Left ventricle myocardium inferior (tissue), 1 donor: ENCODE results near the gene EFNA2. TPM values are rescaled to one million over a fixed set of nuclear protein-coding genes. Genes with fewer than 3 reads are reported as not detected.
"Not testable (repeated sequence)": the region's sequence is repeated elsewhere in the genome, so short reads cannot be mapped to it uniquely, and the experiment has no call there.

Source experiments
- DNase-seq: peaks from one replicate; pipeline ENCODE4 v3.0.0-alpha.2; 2020
- H3K27ac ChIP-seq: fragments of 200-600 bp; replicated peaks from 2 replicates; pipeline ENCODE4 v1.8.0; 2021
- H3K27me3 ChIP-seq: fragments of 200-600 bp; 2 replicates; pipeline ENCODE4 v1.8.0; 2021; ENCODE audit warnings: low read depth
- H3K36me3 ChIP-seq: fragments of 200-600 bp; 2 replicates; pipeline ENCODE4 v1.8.0; 2021
- H3K4me1 ChIP-seq: fragments of 200-600 bp; 2 replicates; pipeline ENCODE4 v1.8.0; 2021
- H3K4me3 ChIP-seq: fragments of 200-600 bp; 2 replicates; pipeline ENCODE4 v1.8.0; 2021; ENCODE audit warnings: mild to moderate bottlenecking, moderate library complexity
- H3K9me3 ChIP-seq: fragments of 200-600 bp; replicated peaks from 2 replicates; pipeline ENCODE4 v1.8.0; 2021
- CTCF ChIP-seq: fragments of 200-600 bp; IDR thresholded peaks from 2 replicates; pipeline ENCODE4 v1.8.0; 2021; ENCODE audit warnings: antibody characterized with exemption, mild to moderate bottlenecking, borderline replicate concordance
- intact Hi-C: fragments of 100-400 bp; cut with micrococcal nuclease; formaldehyde crosslinking; loops from one replicate; pipeline ENCODE4 v1.11.0; 2022
- total RNA-seq: library from RNA; stranded (reverse); fragmentation: NEBNext Ultra II Directional; extraction: Animal tissue kit (Norgen Biotek cat#: 25700); gene quantifications from one replicate; pipeline ENCODE4 v1.2.1, GENCODE V29; 2021
- donor health status: DM: no; HTN: yes; CAD: no; lungs with severe emphysema.

Gene EFNA2
- total RNA-seq, 1 donor from 2014 or later, result not detected

- Histone ChIP-seq H3K4me3 (no peak overlapping the region), H3K27me3 (peaks cover 27% of the 10 kb centered on the region), H3K27ac (no peak overlapping the region), H3K9me3 (no peaks in the 10 kb centered on the region), H3K4me1 (peaks cover 5% of the 10 kb centered on the region), H3K36me3 (no peaks in the 10 kb centered on the region)
- no peak for DNase-seq
- TF ChIP-seq CTCF, result no peak
- intact Hi-C loops, result no loop called here
Observed at GRCh38 chr19:1299801-1300200, 14.1 kb downstream of the EFNA2 start.

- Histone ChIP-seq H3K4me1 (no peaks in the 10 kb centered on the region), H3K9me3 (no peaks in the 10 kb centered on the region), H3K27ac (no peak overlapping the region), H3K27me3 (peaks cover 15% of the 10 kb centered on the region), H3K36me3 (no peaks in the 10 kb centered on the region), H3K4me3 (no peak overlapping the region)
- no peak for TF ChIP-seq CTCF
- intact Hi-C loops, result no loop called here
- DNase-seq, result no peak
Observed at GRCh38 chr19:1300744-1301490, 15.2 kb downstream of the EFNA2 start.

GRCh38 chr19:1302533-1303239 is 17.0 kb downstream of the EFNA2 start:
- intact Hi-C loops, result no loop called here

GRCh38 chr19:1304197-1304924 is 18.7 kb downstream of the EFNA2 start:
- H3K27me3 ChIP-seq, result peaks cover 14% of the 10 kb centered on the region
- TF ChIP-seq CTCF, result no peak
- no peaks in the 10 kb centered on the region for H3K4me1 ChIP-seq
- H3K9me3 ChIP-seq, result no peaks in the 10 kb centered on the region
- no peak for DNase-seq
- no peaks in the 10 kb centered on the region for H3K36me3 ChIP-seq
- no peak overlapping the region for H3K27ac ChIP-seq
- no peak overlapping the region for H3K4me3 ChIP-seq
- intact Hi-C loops, result no loop called here

More at GRCh38 chr19:1302533-1303239, 17.0 kb downstream of the EFNA2 start:
- Histone ChIP-seq H3K9me3 (no peaks in the 10 kb centered on the region), H3K27ac (no peak overlapping the region), H3K36me3 (no peaks in the 10 kb centered on the region), H3K4me3 (no peak overlapping the region), H3K4me1 (no peaks in the 10 kb centered on the region), H3K27me3 (peaks cover 6% of the 10 kb centered on the region)
- TF ChIP-seq CTCF, result no peak
- DNase-seq, result no peak

GRCh38 chr19:1305354-1305753 is 19.7 kb downstream of the EFNA2 start:
- H3K36me3 ChIP-seq, DNase-seq, H3K9me3 ChIP-seq, H3K27ac ChIP-seq, intact Hi-C loops, H3K4me3 ChIP-seq, H3K4me1 ChIP-seq: not testable (repeated sequence)
- peaks cover 18% of the 10 kb centered on the region for H3K27me3 ChIP-seq
